WTC11 (cell line): ENCODE data around the gene LHX2.

Experiments used
- CTCF ChIP-seq: fragments of 200-600 bp; IDR thresholded peaks from 2 replicates; pipeline ENCODE4 v1.8.0; 2022; ENCODE audit warnings: antibody characterized with exemption
- GTF2I ChIP-seq: fragments of 250-450 bp; sonication (Bioruptor Pico); conservative IDR thresholded peaks from 2 replicates; pipeline ENCODE4 v1.4.0; 2021; ENCODE audit warnings: mild to moderate bottlenecking
- NFYB ChIP-seq: sonication (generic); formaldehyde crosslinking; conservative IDR thresholded peaks from 2 replicates; pipeline ENCODE4 v1.8.0; 2022; ENCODE audit warnings: low read depth, missing genetic modification reagents
- USF2 ChIP-seq: sonication (generic); formaldehyde crosslinking; IDR thresholded peaks from 2 replicates; pipeline ENCODE4 v1.8.1; 2023; ENCODE audit warnings: mild to moderate bottlenecking, missing genetic modification reagents, moderate library complexity

- TF ChIP-seq CTCF (no peak), USF2 (CRISPR knock-in tag) (no peak), NFYB (CRISPR knock-in tag) (no peak), GTF2I (no peak)
Measured at GRCh38 chr9:124030969-124031451, 19.4 kb downstream of the LHX2 start.
